Loucy (cell line): Measurements from ENCODE around the gene MAPK6.

Source experiments
- H2AFZ ChIP-seq: fragments of 200-600 bp; sonication (generic); 2 replicates; pipeline ENCODE4 v1.6.0; 2016; ENCODE audit warnings: antibody characterized with exemption, mild to moderate bottlenecking, low read length, moderate library complexity
- H3F3A ChIP-seq: fragments of 200-600 bp; 2 replicates; pipeline ENCODE4 v1.6.0; 2016; ENCODE audit warnings: antibody characterized with exemption, low read depth, mild to moderate bottlenecking
- H3K27me3 ChIP-seq: fragments of 200-600 bp; sonication (generic); 2 replicates; pipeline ENCODE4 v1.6.1; 2014; ENCODE audit warnings: low read length, mild to moderate bottlenecking; ENCODE audit not compliant: insufficient read depth, poor library complexity, severe bottlenecking
- H3K36me3 ChIP-seq: fragments of 200-600 bp; sonication (generic); 2 replicates; pipeline ENCODE4 v1.6.1; 2016; ENCODE audit warnings: low read length; ENCODE audit not compliant: insufficient read depth
- H3K4me1 ChIP-seq: fragments of 200-600 bp; sonication (generic); 2 replicates; pipeline ENCODE4 v1.5.1; 2014; ENCODE audit warnings: low read length, mild to moderate bottlenecking; ENCODE audit not compliant: insufficient read depth, poor library complexity, severe bottlenecking
- H3K4me2 ChIP-seq: fragments of 200-600 bp; sonication (generic); 2 replicates; pipeline ENCODE4 v1.6.0; 2014; ENCODE audit warnings: antibody characterized with exemption, low read length, low read depth, mild to moderate bottlenecking; ENCODE audit not compliant: poor library complexity, severe bottlenecking
- H3K4me3 ChIP-seq: fragments of 200-600 bp; sonication (generic); 2 replicates; pipeline ENCODE4 v1.5.1; 2014; ENCODE audit warnings: low read length, mild to moderate bottlenecking, mixed read lengths; ENCODE audit not compliant: poor library complexity, severe bottlenecking
- H3K79me2 ChIP-seq: fragments of 200-600 bp; sonication (generic); 2 replicates; pipeline ENCODE4 v1.6.1; 2014; ENCODE audit warnings: low read length; ENCODE audit not compliant: insufficient read depth
- H3K9ac ChIP-seq: fragments of 200-600 bp; sonication (generic); 2 replicates; pipeline ENCODE4 v1.6.0; 2014; ENCODE audit warnings: mild to moderate bottlenecking, low read depth, low read length, moderate library complexity; ENCODE audit not compliant: poor library complexity, severe bottlenecking
- H3K9me2 ChIP-seq: fragments of 200-600 bp; sonication (generic); replicated peaks from 2 replicates; pipeline ENCODE4 v1.6.1; 2016; ENCODE audit warnings: low read depth, low read length, mixed read lengths
- H3K9me3 ChIP-seq: fragments of 200-600 bp; sonication (generic); 2 replicates; pipeline ENCODE4 v1.6.1; 2014; ENCODE audit warnings: mild to moderate bottlenecking, antibody characterized with exemption, low read length, low read depth; ENCODE audit not compliant: insufficient read depth
- H4K20me1 ChIP-seq: fragments of 200-600 bp; sonication (generic); 2 replicates; pipeline ENCODE4 v1.6.0; 2014; ENCODE audit warnings: antibody characterized with exemption, low read length, mild to moderate bottlenecking; ENCODE audit not compliant: insufficient read depth, poor library complexity, severe bottlenecking
- CTCF ChIP-seq: fragments of 200-600 bp; sonication (generic); conservative IDR thresholded peaks from 2 replicates; pipeline ENCODE4 v1.5.1; 2014; ENCODE audit warnings: mild to moderate bottlenecking, antibody characterized with exemption, low read length
- EZH2phosphoT487 ChIP-seq: fragments of 200-600 bp; IDR thresholded peaks from 2 replicates; pipeline ENCODE4 v1.6.1; 2018; ENCODE audit warnings: antibody characterized with exemption, mild to moderate bottlenecking, moderate library complexity, borderline replicate concordance

Gene MAPK6

GRCh38 chr15:52037889-52038505 lies 19.0 kb downstream of the MAPK6 start:
- H4K20me1 ChIP-seq = peaks cover 71% of the 10 kb centered on the region
- peaks cover 48% of the 10 kb centered on the region for H3K4me1 ChIP-seq

GRCh38 chr15:52039925-52040781 lies 21.1 kb downstream of the MAPK6 start:
- no peaks in the 10 kb centered on the region for H3K9me2 ChIP-seq
- no peak overlapping the region for H2AFZ ChIP-seq
- peak overlapping the region; percentile 41 for H3K9ac ChIP-seq
- peak overlapping the region; percentile 51 for H3K4me2 ChIP-seq
- H3K79me2 ChIP-seq = peaks cover 100% of the 10 kb centered on the region
- H4K20me1 ChIP-seq = peaks cover 56% of the 10 kb centered on the region
- 0 out of 2 replicates have a peak, but pooled peaks cover under 1% of the 10 kb centered on the region for H3K36me3 ChIP-seq
- peaks cover 61% of the 10 kb centered on the region for H3K4me1 ChIP-seq
- peaks cover 9% of the 10 kb centered on the region; the same call in 1 of the 2 replicates for H3F3A ChIP-seq
- no peaks in the 10 kb centered on the region for H3K9me3 ChIP-seq
- H3K4me3 ChIP-seq = no peak overlapping the region
- no peaks in the 10 kb centered on the region for H3K27me3 ChIP-seq
- TF ChIP-seq EZH2phosphoT487 = no peak
- TF ChIP-seq CTCF = no peak

More at GRCh38 chr15:52037889-52038505, 19.0 kb downstream of the MAPK6 start:
- Histone ChIP-seq H3K36me3 (peaks cover 15% of the 10 kb centered on the region; the same call in 1 of the 2 replicates), H3F3A (no peaks in the 10 kb centered on the region), H3K4me2 (peak overlapping the region; percentile 4), H3K79me2 (peaks cover 100% of the 10 kb centered on the region), H3K9ac (no peak overlapping the region), H3K27me3 (no peaks in the 10 kb centered on the region), H2AFZ (no peak overlapping the region), H3K4me3 (no peak overlapping the region), H3K9me3 (peaks cover 8% of the 10 kb centered on the region; the same call in 1 of the 2 replicates), H3K9me2 (no peaks in the 10 kb centered on the region)
- TF ChIP-seq EZH2phosphoT487 = no peak
- TF ChIP-seq CTCF = no peak

GRCh38 chr15:52042051-52042851 lies 23.2 kb downstream of the MAPK6 start:
- Histone ChIP-seq H2AFZ (no peak overlapping the region), H3K4me3 (no peak overlapping the region), H3K4me2 (no peak overlapping the region), H3K79me2 (peaks cover 89% of the 10 kb centered on the region), H3K36me3 (peaks cover 6% of the 10 kb centered on the region; the same call in 1 of the 2 replicates), H3K9me2 (no peaks in the 10 kb centered on the region), H3K9me3 (no peaks in the 10 kb centered on the region), H3K27me3 (no peaks in the 10 kb centered on the region), H3F3A (peaks cover 20% of the 10 kb centered on the region), H3K9ac (no peak overlapping the region), H4K20me1 (peaks cover 47% of the 10 kb centered on the region), H3K4me1 (peaks cover 77% of the 10 kb centered on the region)
- no peak for TF ChIP-seq CTCF
- TF ChIP-seq EZH2phosphoT487 = no peak
